Activated gamma-delta T cell treated with anti-CD3 and anti-CD28 coated beads, Interleukin-2, amount 50 U/mL, for 16 hours (primary cell): Measurements from ENCODE around the gene TMEM201.
A peak's percentile ranks its signal among the peaks of the same experiment; 100 is the strongest.

Source experiments
- DNase-seq: peaks from one replicate; pipeline ENCODE4 v3.0.0-alpha.2; 2020; ENCODE audit warnings: low read depth

The TMEM201 gene

GRCh38 chr1:9600861-9601834 lies 12.4 kb downstream of the TMEM201 start:
- no peak for DNase-seq

GRCh38 chr1:9601942-9602793 lies 13.5 kb downstream of the TMEM201 start:
- no peak for DNase-seq

- DNase-seq, result no peak
Measured at GRCh38 chr1:9602794-9603167, 14.1 kb downstream of the TMEM201 start.

GRCh38 chr1:9603307-9603706 lies 14.6 kb downstream of the TMEM201 start:
- DNase-seq, result no peak

GRCh38 chr1:9603766-9604753 lies 15.3 kb downstream of the TMEM201 start:
- DNase-seq, result no peak

- DNase-seq, result no peak
Measured at GRCh38 chr1:9604836-9605235, 16.1 kb downstream of the TMEM201 start.

- no peak for DNase-seq
Measured at GRCh38 chr1:9605946-9606455, 17.3 kb downstream of the TMEM201 start.

- no peak for DNase-seq
Measured at GRCh38 chr1:9606458-9606857, 17.7 kb downstream of the TMEM201 start.

- DNase-seq, result no peak
Measured at GRCh38 chr1:9606948-9607347, 18.2 kb downstream of the TMEM201 start.

- DNase-seq, result no peak
Measured at GRCh38 chr1:9607352-9607751, 18.6 kb downstream of the TMEM201 start.

GRCh38 chr1:9609998-9610397 lies 21.3 kb downstream of the TMEM201 start:
- DNase-seq, result no peak

GRCh38 chr1:9610548-9610947 lies 21.8 kb downstream of the TMEM201 start:
- no peak for DNase-seq

GRCh38 chr1:9611716-9612115 lies 23.0 kb downstream of the TMEM201 start:
- DNase-seq, result no peak

GRCh38 chr1:9612162-9612845 lies 23.6 kb downstream of the TMEM201 start:
- no peak for DNase-seq

GRCh38 chr1:9612871-9613624 lies 24.3 kb downstream of the TMEM201 start:
- no peak for DNase-seq

- no peak for DNase-seq
Measured at GRCh38 chr1:9613625-9614299, 25.1 kb downstream of the TMEM201 start.

GRCh38 chr1:9615316-9616063 lies 26.8 kb downstream of the TMEM201 start:
- peak; percentile 33 for DNase-seq

GRCh38 chr1:9618909-9619679 lies 30.4 kb downstream of the TMEM201 start:
- no peak for DNase-seq
